Gastroesophageal sphincter (tissue), 4 donors: Measurements from ENCODE around the gene SLC35F1. TPM values are rescaled to one million over a fixed set of nuclear protein-coding genes. Genes with fewer than 3 reads are reported as not detected.

Experiments
- ATAC-seq: fragments of 150-250 bp; one replicate; pipeline ENCODE4 v1.9.1; 2016; ENCODE audit warnings: mild to moderate bottlenecking, moderate library complexity
- H3K27ac ChIP-seq, 4 donors: fragments of 200-600 bp; sonication (generic) in 3 of 4; 1 replicate in 3 of 4; 2 replicates in 1 of 4; pipeline ENCODE4 v1.5.1; 2016 to 2019
- H3K27me3 ChIP-seq: fragments of 200-600 bp; sonication (generic); one replicate; pipeline ENCODE4 v1.5.1; 2019
- H3K36me3 ChIP-seq, 2 donors: fragments of 200-600 bp; sonication (generic); one replicate each; pipeline ENCODE4 v1.5.1; 2019; ENCODE audit warnings: control low read depth in 1 of 2
- H3K4me1 ChIP-seq, 3 donors: fragments of 200-600 bp; sonication (generic); 1 replicate in 2 of 3; 2 replicates in 1 of 3; pipeline ENCODE4 v1.5.1; 2016 to 2019; ENCODE audit warnings: control low read depth in 2 of 3
- H3K4me3 ChIP-seq, 2 donors: fragments of 200-600 bp; sonication (generic); one replicate each; pipeline ENCODE4 v1.5.1; 2019; ENCODE audit warnings: mild to moderate bottlenecking in 1 of 2, moderate library complexity in 1 of 2
- H3K9me3 ChIP-seq, 3 donors: fragments of 200-600 bp; sonication (generic); one replicate each; pipeline ENCODE4 v1.5.1; 2017 to 2019; ENCODE audit warnings: control low read depth in 2 of 3
- EP300 ChIP-seq: sonication (generic); formaldehyde crosslinking; IDR thresholded peaks from one replicate; pipeline ENCODE4 v1.6.1; 2017; ENCODE audit warnings: antibody characterized with exemption, mild to moderate bottlenecking
- POLR2A ChIP-seq, 2 donors: fragments of 450-650 bp; IDR thresholded peaks; one replicate each; pipeline ENCODE4 v1.6.1; 2017; ENCODE audit warnings: antibody characterized with exemption in 2 of 2, mild to moderate bottlenecking in 2 of 2, moderate library complexity in 1 of 2
- POLR2AphosphoS5 ChIP-seq: sonication (generic); formaldehyde crosslinking; IDR thresholded peaks from one replicate; pipeline ENCODE4 v1.6.1; 2017; ENCODE audit warnings: antibody characterized with exemption
- WGBS, 2 donors: methylation state at CpG; one replicate each; pipeline ENCODE4 v1.1.5; 2018; ENCODE audit warnings: low coverage in 1 of 2; 5-methylcytosine and 5-hydroxymethylcytosine counted together
- total RNA-seq, 4 donors: library from RNA; depleted of rRNA; stranded (reverse); fragments of >200 nt; gene quantifications; one replicate each; pipeline ENCODE4 v1.1.0, GENCODE V29; 2016
- TF ChIP-seq, protein P1 (sequence below), 4 experiments: fragments of 200-600 bp in 2 of 4; fragments of 450-650 bp in 2 of 4; sonication (generic) in 1 of 4; IDR thresholded peaks; one replicate each; pipeline ENCODE4 v1.5.1; 2017 to 2019; ENCODE audit warnings: antibody characterized with exemption in 4 of 4, mild to moderate bottlenecking in 2 of 4, moderate library complexity in 2 of 4

Gene SLC35F1
- total RNA-seq, 4 donors from 2014 or later, result 4.3 to 7.4 (median 5.9) TPM

DNA sequence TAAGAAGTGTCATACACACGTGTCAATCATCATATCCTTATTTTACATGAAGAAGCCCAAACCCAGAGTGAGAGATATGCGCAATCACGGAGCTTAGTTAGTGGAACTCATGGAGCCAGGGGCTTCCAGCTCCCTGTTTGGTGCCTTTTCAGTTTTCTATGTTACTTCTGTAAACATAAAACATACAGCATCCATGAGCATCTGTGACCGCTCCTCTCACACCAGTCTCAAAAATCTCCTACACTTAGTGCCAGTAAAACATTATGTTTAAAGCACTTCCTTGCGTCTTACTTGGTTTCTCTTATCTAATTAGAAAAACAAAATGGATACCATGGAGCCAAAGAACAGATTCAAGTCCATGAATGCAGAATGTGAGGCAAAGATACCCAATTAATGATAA, 240.4 kb downstream of the SLC35F1 start:
- Histone ChIP-seq H3K4me1 (no peaks in the 10 kb centered on the region), H3K36me3 (no peaks in the 10 kb centered on the region), H3K27me3 (no peaks in the 10 kb centered on the region), H3K27ac (no peak overlapping the region), H3K9me3 (no peaks in the 10 kb centered on the region), H3K4me3 (no peak overlapping the region)
- 93 to 95% methylated on average over 5 of the region's 5 CpGs for WGBS, 2 donors
- ATAC-seq, result no peak
- TF ChIP-seq, protein P1, sequence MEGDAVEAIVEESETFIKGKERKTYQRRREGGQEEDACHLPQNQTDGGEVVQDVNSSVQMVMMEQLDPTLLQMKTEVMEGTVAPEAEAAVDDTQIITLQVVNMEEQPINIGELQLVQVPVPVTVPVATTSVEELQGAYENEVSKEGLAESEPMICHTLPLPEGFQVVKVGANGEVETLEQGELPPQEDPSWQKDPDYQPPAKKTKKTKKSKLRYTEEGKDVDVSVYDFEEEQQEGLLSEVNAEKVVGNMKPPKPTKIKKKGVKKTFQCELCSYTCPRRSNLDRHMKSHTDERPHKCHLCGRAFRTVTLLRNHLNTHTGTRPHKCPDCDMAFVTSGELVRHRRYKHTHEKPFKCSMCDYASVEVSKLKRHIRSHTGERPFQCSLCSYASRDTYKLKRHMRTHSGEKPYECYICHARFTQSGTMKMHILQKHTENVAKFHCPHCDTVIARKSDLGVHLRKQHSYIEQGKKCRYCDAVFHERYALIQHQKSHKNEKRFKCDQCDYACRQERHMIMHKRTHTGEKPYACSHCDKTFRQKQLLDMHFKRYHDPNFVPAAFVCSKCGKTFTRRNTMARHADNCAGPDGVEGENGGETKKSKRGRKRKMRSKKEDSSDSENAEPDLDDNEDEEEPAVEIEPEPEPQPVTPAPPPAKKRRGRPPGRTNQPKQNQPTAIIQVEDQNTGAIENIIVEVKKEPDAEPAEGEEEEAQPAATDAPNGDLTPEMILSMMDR (IDR thresholded peaks at IDR 0.05), result no peak
- TF ChIP-seq POLR2A (IDR thresholded peaks at IDR 0.05) (no peak), POLR2AphosphoS5 (no peak), EP300 (no peak)

GRCh38 chr6:118148561-118148960, 241.5 kb downstream of the SLC35F1 start:
- 95% methylated on average over 2 of the region's 2 CpGs; no CpG with 5 or more reads in 1 of the 2 donors for WGBS, 2 donors
- ATAC-seq, result no peak
- H3K9me3 ChIP-seq, result no peaks in the 10 kb centered on the region
- H3K27ac ChIP-seq, result no peak overlapping the region
- no peak for TF ChIP-seq POLR2AphosphoS5
- TF ChIP-seq, protein P1 (IDR thresholded peaks at IDR 0.05), result no peak
- no peak for TF ChIP-seq EP300
- TF ChIP-seq POLR2A (IDR thresholded peaks at IDR 0.05), result no peak
- no peak overlapping the region for H3K4me3 ChIP-seq
- H3K36me3 ChIP-seq, result no peaks in the 10 kb centered on the region
- no peaks in the 10 kb centered on the region for H3K4me1 ChIP-seq
- H3K27me3 ChIP-seq, result no peaks in the 10 kb centered on the region

- Histone ChIP-seq H3K4me1 (no peaks in the 10 kb centered on the region), H3K36me3 (no peaks in the 10 kb centered on the region), H3K27me3 (no peaks in the 10 kb centered on the region), H3K27ac (no peak overlapping the region), H3K9me3 (no peaks in the 10 kb centered on the region), H3K4me3 (no peak overlapping the region)
- no peak for ATAC-seq
- TF ChIP-seq EP300, result no peak
- TF ChIP-seq, protein P1 (IDR thresholded peaks at IDR 0.05), result no peak
- no peak for TF ChIP-seq POLR2A (IDR thresholded peaks at IDR 0.05)
- no peak for TF ChIP-seq POLR2AphosphoS5
Observed at GRCh38 chr6:118152524-118152923, 245.5 kb downstream of the SLC35F1 start.

DNA sequence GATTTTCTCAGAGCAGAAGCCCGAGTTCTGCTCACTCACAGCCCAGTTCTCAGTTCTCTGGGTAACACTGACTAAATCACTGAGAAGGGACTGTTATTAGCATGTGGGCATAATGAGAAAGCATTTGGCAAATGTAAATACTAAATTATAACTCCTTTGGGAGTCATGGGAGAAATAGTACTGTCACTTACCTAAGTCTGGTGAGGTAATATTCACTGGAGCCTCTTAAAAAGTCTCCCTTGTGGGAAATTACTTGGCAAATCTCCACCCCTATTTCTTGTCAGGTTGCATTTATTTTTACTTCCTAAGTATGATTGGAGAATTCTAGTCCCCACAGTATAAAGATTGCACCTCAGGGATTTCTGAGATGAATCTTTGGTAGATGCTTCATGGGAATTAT, 254.3 kb downstream of the SLC35F1 start:
- Histone ChIP-seq H3K27me3 (no peaks in the 10 kb centered on the region), H3K4me1 (no peaks in the 10 kb centered on the region), H3K4me3 (no peak overlapping the region), H3K27ac (no peak overlapping the region), H3K36me3 (no peaks in the 10 kb centered on the region), H3K9me3 (no peaks in the 10 kb centered on the region)
- 86% methylated on average over 1 of the region's 1 CpG; no CpG with 5 or more reads in 1 of the 2 donors for WGBS, 2 donors
- no peak for ATAC-seq
- TF ChIP-seq POLR2AphosphoS5, result no peak
- no peak for TF ChIP-seq POLR2A (IDR thresholded peaks at IDR 0.05)
- no peak for TF ChIP-seq EP300
- TF ChIP-seq, protein P1 (IDR thresholded peaks at IDR 0.05), result no peak

- no peak for ATAC-seq
- WGBS, 2 donors, result 58 to 89% methylated on average over 1 of the region's 1 CpG
- Histone ChIP-seq H3K27me3 (no peaks in the 10 kb centered on the region), H3K4me3 (no peak overlapping the region), H3K4me1 (no peaks in the 10 kb centered on the region), H3K36me3 (no peaks in the 10 kb centered on the region), H3K9me3 (no peaks in the 10 kb centered on the region), H3K27ac (no peak overlapping the region)
- no peak for TF ChIP-seq EP300
- TF ChIP-seq, protein P1 (IDR thresholded peaks at IDR 0.05), result no peak
- TF ChIP-seq POLR2AphosphoS5, result no peak
- TF ChIP-seq POLR2A (IDR thresholded peaks at IDR 0.05), result no peak
Observed at GRCh38 chr6:118163542-118163941, 256.5 kb downstream of the SLC35F1 start.
